Large intestine (tissue), 3 donors: ENCODE measurements around the gene SYT17. TPM values are rescaled to one million over a fixed set of nuclear protein-coding genes. Genes with fewer than 3 reads are reported as not detected.

Experiments
- DNase-seq, 2 donors: peaks; one replicate each; pipeline versions ENCODE4 v3.0.0 to v3.0.0-alpha.2; 2013
- H3K27ac ChIP-seq: one replicate; pipeline ENCODE4 v1.5.1; 2013; ENCODE audit warnings: low read length
- H3K27me3 ChIP-seq: 2 replicates; pipeline ENCODE4 v1.6.1; 2013; ENCODE audit warnings: low read length; ENCODE audit not compliant: control insufficient read depth, insufficient read depth
- H3K36me3 ChIP-seq: 2 replicates; pipeline ENCODE4 v1.6.1; 2013; ENCODE audit warnings: low read length; ENCODE audit not compliant: control insufficient read depth, insufficient read depth
- H3K4me1 ChIP-seq: one replicate; pipeline ENCODE4 v1.6.1; 2013; ENCODE audit warnings: low read length; ENCODE audit not compliant: control insufficient read depth, insufficient read depth
- H3K4me3 ChIP-seq: one replicate; pipeline ENCODE4 v1.5.1; 2013; ENCODE audit warnings: low read length
- H3K9me3 ChIP-seq: one replicate; pipeline ENCODE4 v1.6.1; 2013; ENCODE audit warnings: mild to moderate bottlenecking, low read depth, low read length, moderate library complexity; ENCODE audit not compliant: control insufficient read depth
- WGBS: methylation state at CpG from one replicate; pipeline ENCODE4 v1.1.5; 2013; ENCODE audit warnings: low lambda C conversion rate; ENCODE audit not compliant: insufficient coverage; 5-methylcytosine and 5-hydroxymethylcytosine counted together
- polyA plus RNA-seq: library from polyadenylated mRNA; unstranded; fragments of 120-200 nt; gene quantifications from one replicate; pipeline ENCODE4 v1.2.1, GENCODE V29; 2013

SYT17 gene
- polyA plus RNA-seq, 1 donor = 8.2 TPM

- H3K36me3 ChIP-seq = no peaks in the 10 kb centered on the region
- H3K9me3 ChIP-seq = no peaks in the 10 kb centered on the region
- no peak overlapping the region for H3K4me3 ChIP-seq
- no peaks in the 10 kb centered on the region for H3K4me1 ChIP-seq
- no peak overlapping the region for H3K27ac ChIP-seq
- WGBS = no CpG with 5 or more reads among the region's 4 CpGs
- no peaks in the 10 kb centered on the region for H3K27me3 ChIP-seq
- peak in 1 of 2 donors; percentile 39 for DNase-seq
Measured at GRCh38 chr16:19291475-19291874, 123.4 kb downstream of the SYT17 start.

GRCh38 chr16:19292186-19292585, 124.1 kb downstream of the SYT17 start:
- no peak overlapping the region for H3K27ac ChIP-seq
- H3K9me3 ChIP-seq = no peaks in the 10 kb centered on the region
- no peak overlapping the region for H3K4me3 ChIP-seq
- no CpG with 5 or more reads among the region's 5 CpGs for WGBS
- no peaks in the 10 kb centered on the region for H3K36me3 ChIP-seq
- H3K27me3 ChIP-seq = no peaks in the 10 kb centered on the region
- DNase-seq = no peak
- no peaks in the 10 kb centered on the region for H3K4me1 ChIP-seq

GRCh38 chr16:19294156-19294649, 126.2 kb downstream of the SYT17 start:
- no peak overlapping the region for H3K27ac ChIP-seq
- DNase-seq = peak; percentile 26
- H3K9me3 ChIP-seq = no peaks in the 10 kb centered on the region
- H3K4me3 ChIP-seq = no peak overlapping the region
- no peaks in the 10 kb centered on the region for H3K27me3 ChIP-seq
- no peaks in the 10 kb centered on the region for H3K36me3 ChIP-seq
- 0% methylated on average over 1 of the region's 5 CpGs for WGBS
- H3K4me1 ChIP-seq = no peaks in the 10 kb centered on the region

- DNase-seq = no peak
- H3K36me3 ChIP-seq = no peaks in the 10 kb centered on the region
- no CpG with 5 or more reads among the region's 2 CpGs for WGBS
Measured at GRCh38 chr16:19295393-19295792, 127.4 kb downstream of the SYT17 start.

GRCh38 chr16:19297454-19297853, 129.4 kb downstream of the SYT17 start:
- no peaks in the 10 kb centered on the region for H3K27me3 ChIP-seq
- no peaks in the 10 kb centered on the region for H3K4me1 ChIP-seq
- no peaks in the 10 kb centered on the region for H3K36me3 ChIP-seq
- H3K27ac ChIP-seq = no peak overlapping the region
- no peak overlapping the region for H3K4me3 ChIP-seq
- no CpG with 5 or more reads among the region's 1 CpG for WGBS
- no peaks in the 10 kb centered on the region for H3K9me3 ChIP-seq
- DNase-seq = no peak

More at GRCh38 chr16:19295393-19295792, 127.4 kb downstream of the SYT17 start:
- H3K4me1 ChIP-seq = no peaks in the 10 kb centered on the region
- H3K27me3 ChIP-seq = no peaks in the 10 kb centered on the region
- no peaks in the 10 kb centered on the region for H3K9me3 ChIP-seq
- H3K4me3 ChIP-seq = no peak overlapping the region
- no peak overlapping the region for H3K27ac ChIP-seq

- no peaks in the 10 kb centered on the region for H3K4me1 ChIP-seq
Measured at GRCh38 chr16:19299565-19299964, 131.5 kb downstream of the SYT17 start.

GRCh38 chr16:19301931-19302330, 133.9 kb downstream of the SYT17 start:
- H3K9me3 ChIP-seq = no peaks in the 10 kb centered on the region
- H3K36me3 ChIP-seq = no peaks in the 10 kb centered on the region
- H3K4me3 ChIP-seq = no peak overlapping the region
- H3K27me3 ChIP-seq = no peaks in the 10 kb centered on the region
- no peak overlapping the region for H3K27ac ChIP-seq
- H3K4me1 ChIP-seq = no peaks in the 10 kb centered on the region
- WGBS = 60% methylated on average over 1 of the region's 1 CpG
- no peak for DNase-seq

More at GRCh38 chr16:19299565-19299964, 131.5 kb downstream of the SYT17 start:
- WGBS = no CpG with 5 or more reads among the region's 2 CpGs
- H3K36me3 ChIP-seq = no peaks in the 10 kb centered on the region
- no peaks in the 10 kb centered on the region for H3K9me3 ChIP-seq
- H3K27ac ChIP-seq = no peak overlapping the region
- no peak for DNase-seq
- H3K27me3 ChIP-seq = no peaks in the 10 kb centered on the region
- H3K4me3 ChIP-seq = no peak overlapping the region

GRCh38 chr16:19304750-19305149, 136.7 kb downstream of the SYT17 start:
- Histone ChIP-seq H3K4me3 (no peak overlapping the region), H3K4me1 (no peaks in the 10 kb centered on the region), H3K9me3 (no peaks in the 10 kb centered on the region), H3K27ac (no peak overlapping the region), H3K27me3 (no peaks in the 10 kb centered on the region), H3K36me3 (no peaks in the 10 kb centered on the region)
- DNase-seq = no peak
- WGBS = no CpG with 5 or more reads among the region's 2 CpGs

- 86% methylated on average over 1 of the region's 2 CpGs for WGBS
- H3K27me3 ChIP-seq = no peaks in the 10 kb centered on the region
- H3K4me1 ChIP-seq = no peaks in the 10 kb centered on the region
- no peak overlapping the region for H3K27ac ChIP-seq
- no peaks in the 10 kb centered on the region for H3K9me3 ChIP-seq
- DNase-seq = no peak
- no peak overlapping the region for H3K4me3 ChIP-seq
- H3K36me3 ChIP-seq = no peaks in the 10 kb centered on the region
Measured at GRCh38 chr16:19305443-19305842, 137.4 kb downstream of the SYT17 start.

- Histone ChIP-seq H3K4me1 (no peaks in the 10 kb centered on the region), H3K36me3 (no peaks in the 10 kb centered on the region), H3K9me3 (no peaks in the 10 kb centered on the region), H3K4me3 (no peak overlapping the region), H3K27me3 (no peaks in the 10 kb centered on the region), H3K27ac (no peak overlapping the region)
- no CpG with 5 or more reads among the region's 8 CpGs for WGBS
- no peak for DNase-seq
Measured at GRCh38 chr16:19307587-19308241, 139.7 kb downstream of the SYT17 start.

GRCh38 chr16:19308392-19308791, 140.4 kb downstream of the SYT17 start:
- Histone ChIP-seq H3K27ac (no peak overlapping the region), H3K36me3 (no peaks in the 10 kb centered on the region), H3K27me3 (no peaks in the 10 kb centered on the region), H3K9me3 (no peaks in the 10 kb centered on the region), H3K4me3 (no peak overlapping the region), H3K4me1 (no peaks in the 10 kb centered on the region)
- whole genome bisulfite sequencing = no CpG with 5 or more reads among the region's 1 CpG
- DNase-seq = no peak
